HepG2 (cell line): Measurements from ENCODE around the gene NCOA6. TPM values are rescaled to one million over a fixed set of nuclear protein-coding genes. Genes with fewer than 3 reads are reported as not detected.

ENCODE experiments used
- CREB1 ChIP-seq, 2 experiments: fragments of 450-650 bp in 1 of 2; IDR thresholded peaks; 2 replicates each; pipeline ENCODE4 v1.6.1; 2016 to 2017; ENCODE audit warnings: control low read depth in 1 of 2, mild to moderate bottlenecking in 1 of 2, missing compliant biosample characterization in 1 of 2, missing genetic modification characterization in 1 of 2
- FOXK2 ChIP-seq: fragments of 450-650 bp; IDR thresholded peaks from 2 replicates; pipeline ENCODE4 v1.6.1; 2016
- HNF4G ChIP-seq, 2 experiments: sonication (generic) in 1 of 2; formaldehyde crosslinking in 1 of 2; IDR thresholded peaks; 2 replicates each; pipeline versions ENCODE4 v1.4.0 to v1.6.1; 2011 to 2020; ENCODE audit warnings: borderline replicate concordance in 2 of 2, low read depth in 2 of 2, mild to moderate bottlenecking in 2 of 2, low read length in 1 of 2, missing genetic modification reagents in 1 of 2, moderate library complexity in 1 of 2
- JUN ChIP-seq: sonication (generic); formaldehyde crosslinking; IDR thresholded peaks from 2 replicates; pipeline ENCODE4 v1.4.0; 2020; ENCODE audit warnings: mild to moderate bottlenecking, missing genetic modification reagents
- RAD51 ChIP-seq: fragments of 450-650 bp; IDR thresholded peaks from 2 replicates; pipeline ENCODE4 v1.6.1; 2016; ENCODE audit warnings: borderline replicate concordance
- SKI ChIP-seq: fragments of 450-650 bp; IDR thresholded peaks from one replicate; pipeline ENCODE4 v1.6.1; 2018; ENCODE audit warnings: mild to moderate bottlenecking; ENCODE audit not compliant: partially characterized antibody
- ZNF101 ChIP-seq: sonication (generic); formaldehyde crosslinking; IDR thresholded peaks from 2 replicates; pipeline ENCODE4 v1.4.0; 2020; ENCODE audit warnings: mild to moderate bottlenecking, low read depth, missing genetic modification reagents, borderline replicate concordance
- ZNF121 ChIP-seq: sonication (generic); formaldehyde crosslinking; IDR thresholded peaks from 2 replicates; pipeline ENCODE4 v1.5.0; 2020; ENCODE audit warnings: mild to moderate bottlenecking, missing genetic modification reagents
- ZNF317 ChIP-seq: sonication (generic); formaldehyde crosslinking; IDR thresholded peaks from 2 replicates; pipeline ENCODE4 v1.5.0; 2020; ENCODE audit warnings: mild to moderate bottlenecking, missing genetic modification reagents
- ZNF354B ChIP-seq: sonication (generic); formaldehyde crosslinking; IDR thresholded peaks from 2 replicates; pipeline ENCODE4 v1.8.0; 2022; ENCODE audit warnings: mild to moderate bottlenecking, missing genetic modification reagents
- ZNF382 ChIP-seq: sonication (generic); formaldehyde crosslinking; IDR thresholded peaks from 2 replicates; pipeline ENCODE4 v1.5.0; 2020; ENCODE audit warnings: missing genetic modification reagents, mild to moderate bottlenecking, borderline replicate concordance
- ZNF569 ChIP-seq: sonication (generic); formaldehyde crosslinking; IDR thresholded peaks from 2 replicates; pipeline ENCODE4 v1.5.0; 2020; ENCODE audit warnings: mild to moderate bottlenecking, missing genetic modification reagents, moderate library complexity, borderline replicate concordance
- ZNF660 ChIP-seq: sonication (generic); formaldehyde crosslinking; IDR thresholded peaks from 2 replicates; pipeline ENCODE4 v1.5.1; 2020; ENCODE audit warnings: mild to moderate bottlenecking, low read depth, missing genetic modification reagents, borderline replicate concordance
- ZNF788 ChIP-seq: sonication (generic); formaldehyde crosslinking; IDR thresholded peaks from 2 replicates; pipeline ENCODE4 v1.5.0; 2020; ENCODE audit warnings: mild to moderate bottlenecking, missing genetic modification reagents, borderline replicate concordance
- polyA plus RNA-seq, 8 experiments: library from polyadenylated mRNA; depleted of rRNA in 3 of 8; stranded (reverse) in 7 of 8; unstranded in 1 of 8; fragments of >200 nt; fragmentation: Illumina TruSeq in 4 of 8; extraction: Trizol in 4 of 8; gene quantifications; 2 replicates each; pipeline versions ENCODE4 v1.2.1 to v1.2.3, GENCODE V29; 2011 to 2016; ENCODE audit warnings: low read depth in 4 of 8, missing spikeins in 1 of 8, mixed read lengths in 1 of 8; ENCODE audit not compliant: insufficient read depth in 1 of 8
- total RNA-seq, 5 experiments: library from RNA; depleted of rRNA; stranded (reverse); fragments of >200 nt; fragmentation: Illumina TruSeq; extraction: Trizol; gene quantifications; 2 replicates each; pipeline ENCODE4 v1.2.3, GENCODE V29; 2016; ENCODE audit warnings: low read depth in 1 of 5
- TF ChIP-seq, protein P1 (sequence below): sonication (generic); formaldehyde crosslinking; IDR thresholded peaks from 2 replicates; pipeline ENCODE4 v1.4.0; 2020; ENCODE audit warnings: missing genetic modification reagents
- TF ChIP-seq, protein P2 (sequence below): sonication (generic); formaldehyde crosslinking; IDR thresholded peaks from 2 replicates; pipeline ENCODE4 v1.8.1; 2023; ENCODE audit warnings: mild to moderate bottlenecking, missing genetic modification reagents
- TF ChIP-seq, protein P3 (sequence below): IDR thresholded peaks from 2 replicates; pipeline ENCODE4 v1.6.1; 2012; ENCODE audit warnings: low read length, improper control_type of control experiment

NCOA6 gene
- total and polyA plus RNA-seq, 2 of the 13 experiments (the other 11 are each of a cell fraction or from before 2014, with no cell fraction given), result 11.2 to 29.3 TPM

DNA sequence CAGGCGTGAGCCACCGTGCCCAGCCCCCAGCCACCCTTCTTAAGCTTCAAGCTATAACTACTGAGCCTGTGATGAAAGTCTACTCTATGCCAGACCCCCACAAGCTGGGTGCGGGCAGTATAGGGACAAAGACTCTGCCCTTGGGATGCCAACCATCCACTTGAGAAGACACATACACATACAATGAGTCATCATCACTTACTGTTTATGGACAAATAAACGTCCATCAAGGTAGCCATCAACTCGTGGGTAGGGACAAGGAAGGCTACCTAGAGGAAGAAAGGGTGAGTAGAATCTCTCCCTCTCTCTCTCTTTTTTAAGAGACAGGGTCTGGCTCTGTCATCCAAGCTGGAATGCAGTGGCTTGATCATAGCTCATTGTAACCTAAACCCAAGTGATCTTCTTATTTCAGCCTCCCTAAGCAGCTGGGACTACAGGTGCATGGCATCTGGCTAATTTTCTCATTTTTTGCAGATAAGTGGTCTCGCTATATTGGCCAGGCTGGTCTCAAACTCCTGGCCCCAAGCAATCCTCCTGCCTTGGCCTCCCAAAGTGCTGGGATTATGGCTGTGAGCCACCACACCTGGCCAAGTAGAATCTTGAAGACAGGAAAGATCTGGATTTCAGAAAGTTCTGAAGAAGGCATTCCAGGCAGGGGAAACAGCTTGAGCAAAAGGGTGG lies 123.9 kb downstream of the NCOA6 start (continued):
- TF ChIP-seq, protein P1, sequence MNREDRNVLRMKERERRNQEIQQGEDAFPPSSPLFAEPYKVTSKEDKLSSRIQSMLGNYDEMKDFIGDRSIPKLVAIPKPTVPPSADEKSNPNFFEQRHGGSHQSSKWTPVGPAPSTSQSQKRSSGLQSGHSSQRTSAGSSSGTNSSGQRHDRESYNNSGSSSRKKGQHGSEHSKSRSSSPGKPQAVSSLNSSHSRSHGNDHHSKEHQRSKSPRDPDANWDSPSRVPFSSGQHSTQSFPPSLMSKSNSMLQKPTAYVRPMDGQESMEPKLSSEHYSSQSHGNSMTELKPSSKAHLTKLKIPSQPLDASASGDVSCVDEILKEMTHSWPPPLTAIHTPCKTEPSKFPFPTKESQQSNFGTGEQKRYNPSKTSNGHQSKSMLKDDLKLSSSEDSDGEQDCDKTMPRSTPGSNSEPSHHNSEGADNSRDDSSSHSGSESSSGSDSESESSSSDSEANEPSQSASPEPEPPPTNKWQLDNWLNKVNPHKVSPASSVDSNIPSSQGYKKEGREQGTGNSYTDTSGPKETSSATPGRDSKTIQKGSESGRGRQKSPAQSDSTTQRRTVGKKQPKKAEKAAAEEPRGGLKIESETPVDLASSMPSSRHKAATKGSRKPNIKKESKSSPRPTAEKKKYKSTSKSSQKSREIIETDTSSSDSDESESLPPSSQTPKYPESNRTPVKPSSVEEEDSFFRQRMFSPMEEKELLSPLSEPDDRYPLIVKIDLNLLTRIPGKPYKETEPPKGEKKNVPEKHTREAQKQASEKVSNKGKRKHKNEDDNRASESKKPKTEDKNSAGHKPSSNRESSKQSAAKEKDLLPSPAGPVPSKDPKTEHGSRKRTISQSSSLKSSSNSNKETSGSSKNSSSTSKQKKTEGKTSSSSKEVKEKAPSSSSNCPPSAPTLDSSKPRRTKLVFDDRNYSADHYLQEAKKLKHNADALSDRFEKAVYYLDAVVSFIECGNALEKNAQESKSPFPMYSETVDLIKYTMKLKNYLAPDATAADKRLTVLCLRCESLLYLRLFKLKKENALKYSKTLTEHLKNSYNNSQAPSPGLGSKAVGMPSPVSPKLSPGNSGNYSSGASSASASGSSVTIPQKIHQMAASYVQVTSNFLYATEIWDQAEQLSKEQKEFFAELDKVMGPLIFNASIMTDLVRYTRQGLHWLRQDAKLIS (CRISPR knock-in tag), result no peak
- no peak for TF ChIP-seq HNF4G (IDR thresholded peaks at IDR 0.05; ENCODE audit: borderline replicate concordance, low read depth, low read length)
- no peak for TF ChIP-seq HNF4G (CRISPR knock-in tag; IDR thresholded peaks at IDR 0.05; ENCODE audit: borderline replicate concordance, low read depth)
- TF ChIP-seq CREB1 (IDR thresholded peaks at IDR 0.05), result peak; percentile 19; the same call in 1 of the 2 replicates
- TF ChIP-seq CREB1 (CRISPR knock-in tag; IDR thresholded peaks at IDR 0.05), result no peak
- no peak for TF ChIP-seq ZNF660
- 0 out of 2 replicates have a peak, but pooled peaks have one; percentile 30 for TF ChIP-seq JUN (CRISPR knock-in tag)
- TF ChIP-seq ZNF317 (CRISPR knock-in tag), result 0 out of 2 replicates have a peak, but pooled peaks have one; percentile 17
- 0 out of 2 replicates have a peak, but pooled peaks have one; percentile 26 for TF ChIP-seq ZNF569 (CRISPR knock-in tag)
- TF ChIP-seq ZNF121 (CRISPR knock-in tag), result peak; percentile 71; the same call in 1 of the 2 replicates
- TF ChIP-seq SKI, result no peak
- TF ChIP-seq, protein P2, sequence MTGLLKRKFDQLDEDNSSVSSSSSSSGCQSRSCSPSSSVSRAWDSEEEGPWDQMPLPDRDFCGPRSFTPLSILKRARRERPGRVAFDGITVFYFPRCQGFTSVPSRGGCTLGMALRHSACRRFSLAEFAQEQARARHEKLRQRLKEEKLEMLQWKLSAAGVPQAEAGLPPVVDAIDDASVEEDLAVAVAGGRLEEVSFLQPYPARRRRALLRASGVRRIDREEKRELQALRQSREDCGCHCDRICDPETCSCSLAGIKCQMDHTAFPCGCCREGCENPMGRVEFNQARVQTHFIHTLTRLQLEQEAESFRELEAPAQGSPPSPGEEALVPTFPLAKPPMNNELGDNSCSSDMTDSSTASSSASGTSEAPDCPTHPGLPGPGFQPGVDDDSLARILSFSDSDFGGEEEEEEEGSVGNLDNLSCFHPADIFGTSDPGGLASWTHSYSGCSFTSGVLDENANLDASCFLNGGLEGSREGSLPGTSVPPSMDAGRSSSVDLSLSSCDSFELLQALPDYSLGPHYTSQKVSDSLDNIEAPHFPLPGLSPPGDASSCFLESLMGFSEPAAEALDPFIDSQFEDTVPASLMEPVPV (CRISPR knock-in tag), result peak; percentile 14; the same call in 1 of the 2 replicates
- TF ChIP-seq ZNF101, result no peak
- peak; percentile 83; the same call in 1 of the 2 replicates for TF ChIP-seq ZNF354B
- TF ChIP-seq RAD51, result no peak
- no peak for TF ChIP-seq ZNF788 (CRISPR knock-in tag)
- TF ChIP-seq FOXK2, result no peak
- TF ChIP-seq, protein P3, sequence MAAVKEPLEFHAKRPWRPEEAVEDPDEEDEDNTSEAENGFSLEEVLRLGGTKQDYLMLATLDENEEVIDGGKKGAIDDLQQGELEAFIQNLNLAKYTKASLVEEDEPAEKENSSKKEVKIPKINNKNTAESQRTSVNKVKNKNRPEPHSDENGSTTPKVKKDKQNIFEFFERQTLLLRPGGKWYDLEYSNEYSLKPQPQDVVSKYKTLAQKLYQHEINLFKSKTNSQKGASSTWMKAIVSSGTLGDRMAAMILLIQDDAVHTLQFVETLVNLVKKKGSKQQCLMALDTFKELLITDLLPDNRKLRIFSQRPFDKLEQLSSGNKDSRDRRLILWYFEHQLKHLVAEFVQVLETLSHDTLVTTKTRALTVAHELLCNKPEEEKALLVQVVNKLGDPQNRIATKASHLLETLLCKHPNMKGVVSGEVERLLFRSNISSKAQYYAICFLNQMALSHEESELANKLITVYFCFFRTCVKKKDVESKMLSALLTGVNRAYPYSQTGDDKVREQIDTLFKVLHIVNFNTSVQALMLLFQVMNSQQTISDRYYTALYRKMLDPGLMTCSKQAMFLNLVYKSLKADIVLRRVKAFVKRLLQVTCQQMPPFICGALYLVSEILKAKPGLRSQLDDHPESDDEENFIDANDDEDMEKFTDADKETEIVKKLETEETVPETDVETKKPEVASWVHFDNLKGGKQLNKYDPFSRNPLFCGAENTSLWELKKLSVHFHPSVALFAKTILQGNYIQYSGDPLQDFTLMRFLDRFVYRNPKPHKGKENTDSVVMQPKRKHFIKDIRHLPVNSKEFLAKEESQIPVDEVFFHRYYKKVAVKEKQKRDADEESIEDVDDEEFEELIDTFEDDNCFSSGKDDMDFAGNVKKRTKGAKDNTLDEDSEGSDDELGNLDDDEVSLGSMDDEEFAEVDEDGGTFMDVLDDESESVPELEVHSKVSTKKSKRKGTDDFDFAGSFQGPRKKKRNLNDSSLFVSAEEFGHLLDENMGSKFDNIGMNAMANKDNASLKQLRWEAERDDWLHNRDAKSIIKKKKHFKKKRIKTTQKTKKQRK, result no peak
- no peak for TF ChIP-seq ZNF382
